ENCODE results near the gene DND1.

DNA sequence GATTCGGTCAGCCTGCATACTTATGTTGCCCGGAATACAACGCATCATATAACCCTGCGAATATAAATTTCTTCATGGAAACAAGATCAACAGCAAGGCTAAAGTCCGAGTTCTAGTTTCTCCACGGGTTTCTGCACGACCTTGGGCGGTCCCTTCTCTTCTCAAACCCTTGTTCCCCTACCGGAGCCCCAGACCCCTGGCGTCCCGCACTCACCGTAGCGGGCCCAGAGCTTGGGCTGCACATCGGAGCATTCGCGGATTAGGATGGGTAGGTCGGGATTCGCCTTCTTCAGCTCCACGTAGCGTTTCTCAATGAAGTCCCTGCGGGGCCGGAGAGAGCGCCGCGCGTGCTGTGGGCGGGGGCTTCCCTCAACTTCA lies 26.3 kb downstream of the DND1 start:
- TF ChIP-seq, protein P1, sequence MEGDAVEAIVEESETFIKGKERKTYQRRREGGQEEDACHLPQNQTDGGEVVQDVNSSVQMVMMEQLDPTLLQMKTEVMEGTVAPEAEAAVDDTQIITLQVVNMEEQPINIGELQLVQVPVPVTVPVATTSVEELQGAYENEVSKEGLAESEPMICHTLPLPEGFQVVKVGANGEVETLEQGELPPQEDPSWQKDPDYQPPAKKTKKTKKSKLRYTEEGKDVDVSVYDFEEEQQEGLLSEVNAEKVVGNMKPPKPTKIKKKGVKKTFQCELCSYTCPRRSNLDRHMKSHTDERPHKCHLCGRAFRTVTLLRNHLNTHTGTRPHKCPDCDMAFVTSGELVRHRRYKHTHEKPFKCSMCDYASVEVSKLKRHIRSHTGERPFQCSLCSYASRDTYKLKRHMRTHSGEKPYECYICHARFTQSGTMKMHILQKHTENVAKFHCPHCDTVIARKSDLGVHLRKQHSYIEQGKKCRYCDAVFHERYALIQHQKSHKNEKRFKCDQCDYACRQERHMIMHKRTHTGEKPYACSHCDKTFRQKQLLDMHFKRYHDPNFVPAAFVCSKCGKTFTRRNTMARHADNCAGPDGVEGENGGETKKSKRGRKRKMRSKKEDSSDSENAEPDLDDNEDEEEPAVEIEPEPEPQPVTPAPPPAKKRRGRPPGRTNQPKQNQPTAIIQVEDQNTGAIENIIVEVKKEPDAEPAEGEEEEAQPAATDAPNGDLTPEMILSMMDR (IDR thresholded peaks at IDR 0.05; ENCODE audit: low read depth, low read length) = no peak
- no peak for TF ChIP-seq EZH2phosphoT487 (IDR thresholded peaks at IDR 0.05; ENCODE audit: low read depth)
